ENCODE results near the gene GPR37L1.

DNA sequence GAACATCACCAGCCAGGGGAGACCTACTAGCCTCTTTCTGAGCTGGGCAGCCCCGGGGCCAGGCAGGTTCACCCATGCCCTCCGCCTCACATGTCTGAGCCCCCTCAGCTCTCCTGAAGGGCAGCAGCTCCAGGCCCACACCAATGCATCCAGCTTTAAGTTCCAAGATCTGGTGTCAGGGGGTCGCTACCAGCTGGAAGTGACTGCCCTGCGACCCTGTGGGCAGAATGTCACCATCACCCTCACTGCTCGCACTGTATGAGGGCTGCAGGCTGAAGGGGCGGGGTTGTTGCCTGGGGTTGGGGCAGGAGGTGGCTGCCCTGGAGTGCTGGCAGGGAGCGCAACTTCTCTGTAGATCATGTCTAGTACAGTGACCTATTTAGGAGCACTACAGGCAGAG is 46.1 kb downstream of the GPR37L1 start:
- TF ChIP-seq, protein P1, sequence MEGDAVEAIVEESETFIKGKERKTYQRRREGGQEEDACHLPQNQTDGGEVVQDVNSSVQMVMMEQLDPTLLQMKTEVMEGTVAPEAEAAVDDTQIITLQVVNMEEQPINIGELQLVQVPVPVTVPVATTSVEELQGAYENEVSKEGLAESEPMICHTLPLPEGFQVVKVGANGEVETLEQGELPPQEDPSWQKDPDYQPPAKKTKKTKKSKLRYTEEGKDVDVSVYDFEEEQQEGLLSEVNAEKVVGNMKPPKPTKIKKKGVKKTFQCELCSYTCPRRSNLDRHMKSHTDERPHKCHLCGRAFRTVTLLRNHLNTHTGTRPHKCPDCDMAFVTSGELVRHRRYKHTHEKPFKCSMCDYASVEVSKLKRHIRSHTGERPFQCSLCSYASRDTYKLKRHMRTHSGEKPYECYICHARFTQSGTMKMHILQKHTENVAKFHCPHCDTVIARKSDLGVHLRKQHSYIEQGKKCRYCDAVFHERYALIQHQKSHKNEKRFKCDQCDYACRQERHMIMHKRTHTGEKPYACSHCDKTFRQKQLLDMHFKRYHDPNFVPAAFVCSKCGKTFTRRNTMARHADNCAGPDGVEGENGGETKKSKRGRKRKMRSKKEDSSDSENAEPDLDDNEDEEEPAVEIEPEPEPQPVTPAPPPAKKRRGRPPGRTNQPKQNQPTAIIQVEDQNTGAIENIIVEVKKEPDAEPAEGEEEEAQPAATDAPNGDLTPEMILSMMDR (IDR thresholded peaks at IDR 0.05; ENCODE audit: control extremely low read depth in 1 of 3, insufficient read depth in 1 of 3, low read depth in 1 of 3, low read length in 3 of 3), result no peak
- TF ChIP-seq GABPA (IDR thresholded peaks at IDR 0.05; ENCODE audit: borderline replicate concordance, insufficient read depth, low read length) (no peak), BRCA1 (IDR thresholded peaks at IDR 0.05; ENCODE audit: low read depth, low read length) (no peak), POLR2A (IDR thresholded peaks at IDR 0.05; ENCODE audit: control extremely low read depth in 1 of 2, low read depth in 2 of 2, low read length in 2 of 2) (no peak), HDAC2 (IDR thresholded peaks at IDR 0.05; ENCODE audit: borderline replicate concordance in 1 of 2, low read depth in 2 of 2, low read length in 2 of 2) (no peak), CREB1 (IDR thresholded peaks at IDR 0.05) (no peak), JUN (IDR thresholded peaks at IDR 0.05; ENCODE audit: low read depth, low read length) (no peak), SRF (IDR thresholded peaks at IDR 0.05; ENCODE audit: low read depth, low read length) (no peak)
- TF ChIP-seq, protein P2, sequence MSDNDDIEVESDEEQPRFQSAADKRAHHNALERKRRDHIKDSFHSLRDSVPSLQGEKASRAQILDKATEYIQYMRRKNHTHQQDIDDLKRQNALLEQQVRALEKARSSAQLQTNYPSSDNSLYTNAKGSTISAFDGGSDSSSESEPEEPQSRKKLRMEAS (IDR thresholded peaks at IDR 0.05), result no peak
